ENCODE data around the gene ARMCX6. TPM values are rescaled to one million over a fixed set of nuclear protein-coding genes. Genes with fewer than 3 reads are reported as not detected.

ARMCX6 gene
- total RNA-seq, 1 experiment from 2014 or later: 33.7 TPM

GRCh38 chrX:101658661-101659491 lies 41.1 kb upstream of the ARMCX6 start:
- intact Hi-C loops (cut with micrococcal nuclease): no loop called here
- peak overlapping the region; percentile 89 for H3K4me2 ChIP-seq (ENCODE audit: low read length)
- no peaks in the 10 kb centered on the region for H3K4me1 ChIP-seq (ENCODE audit: insufficient read depth, low read length)
- peak; percentile 35 for DNase-seq
- no peak overlapping the region for H3K27ac ChIP-seq (ENCODE audit: low read length)
- H3K4me3 ChIP-seq (ENCODE audit: low read length): peak overlapping the region; percentile 74
- no peaks in the 10 kb centered on the region for H3K9me2 ChIP-seq (replicated peaks; ENCODE audit: low read length)
- POLR2A ChIA-PET (ENCODE audit: unreplicated experiment): no interaction called here
- peak; percentile 95 for ATAC-seq
- CTCF ChIA-PET: no interaction called here
- TSS peak; percentile 66 for BruUV-seq (replicated peaks)
- peaks cover 7% of the 10 kb centered on the region for H3K27me3 ChIP-seq (ENCODE audit: low read length)
- H2AFZ ChIP-seq (ENCODE audit: low read length): peak overlapping the region; percentile 81
- no peaks in the 10 kb centered on the region for H4K20me1 ChIP-seq (ENCODE audit: low read length)
- no peak for TF ChIP-seq CTCF (conservative IDR thresholded peaks at IDR 0.05; ENCODE audit: low read depth, low read length)
- no peak for TF ChIP-seq EZH2phosphoT487 (IDR thresholded peaks at IDR 0.05; ENCODE audit: borderline replicate concordance, low read length)
- no peak for TF ChIP-seq EZH2 (IDR thresholded peaks at IDR 0.05; ENCODE audit: low read length, unreplicated experiment)
- H3K79me2 ChIP-seq (ENCODE audit: low read length): no peaks in the 10 kb centered on the region
- H3K9me3 ChIP-seq (ENCODE audit: low read length): no peaks in the 10 kb centered on the region
- H3K36me3 ChIP-seq (ENCODE audit: low read depth, low read length): no peaks in the 10 kb centered on the region
- H3K9ac ChIP-seq (ENCODE audit: low read length): peak overlapping the region; percentile 58
- no peaks in the 10 kb centered on the region for H3F3A ChIP-seq (ENCODE audit: low read length, unreplicated experiment)

- intact Hi-C loops (cut with micrococcal nuclease): no loop called here
- Histone ChIP-seq H4K20me1 (ENCODE audit: low read length) (no peaks in the 10 kb centered on the region), H3K27me3 (ENCODE audit: low read length) (peaks cover 6% of the 10 kb centered on the region; the same call in 1 of the 2 replicates), H3K27ac (ENCODE audit: low read length) (no peak overlapping the region), H3K36me3 (ENCODE audit: low read depth, low read length) (no peaks in the 10 kb centered on the region), H3K9me3 (ENCODE audit: low read length) (no peaks in the 10 kb centered on the region), H3K9me2 (replicated peaks; ENCODE audit: low read length) (no peaks in the 10 kb centered on the region), H3K9ac (ENCODE audit: low read length) (no peak overlapping the region), H2AFZ (ENCODE audit: low read length) (no peak overlapping the region), H3F3A (ENCODE audit: low read length, unreplicated experiment) (no peaks in the 10 kb centered on the region), H3K4me1 (ENCODE audit: insufficient read depth, low read length) (no peaks in the 10 kb centered on the region), H3K4me2 (ENCODE audit: low read length) (no peak overlapping the region), H3K4me3 (ENCODE audit: low read length) (no peak overlapping the region), H3K79me2 (ENCODE audit: low read length) (no peaks in the 10 kb centered on the region)
- POLR2A ChIA-PET (ENCODE audit: unreplicated experiment): no interaction called here
- ATAC-seq (no peak), DNase-seq (no peak)
- BruUV-seq (replicated peaks): no TSS peak
- CTCF ChIA-PET: no interaction called here
- no peak for TF ChIP-seq EZH2 (IDR thresholded peaks at IDR 0.05; ENCODE audit: low read length, unreplicated experiment)
- no peak for TF ChIP-seq CTCF (conservative IDR thresholded peaks at IDR 0.05; ENCODE audit: low read depth, low read length)
- TF ChIP-seq EZH2phosphoT487 (IDR thresholded peaks at IDR 0.05; ENCODE audit: borderline replicate concordance, low read length): no peak
Observed at GRCh38 chrX:101657495-101657894, 39.7 kb upstream of the ARMCX6 start.

GRCh38 chrX:101656817-101657216 lies 39.0 kb upstream of the ARMCX6 start:
- Histone ChIP-seq H3K9me3 (ENCODE audit: low read length) (no peaks in the 10 kb centered on the region), H3K4me1 (ENCODE audit: insufficient read depth, low read length) (no peaks in the 10 kb centered on the region), H3K4me3 (ENCODE audit: low read length) (no peak overlapping the region), H3K9ac (ENCODE audit: low read length) (no peak overlapping the region), H3F3A (ENCODE audit: low read length, unreplicated experiment) (no peaks in the 10 kb centered on the region), H2AFZ (ENCODE audit: low read length) (no peak overlapping the region), H3K36me3 (ENCODE audit: low read depth, low read length) (no peaks in the 10 kb centered on the region), H3K79me2 (ENCODE audit: low read length) (no peaks in the 10 kb centered on the region), H4K20me1 (ENCODE audit: low read length) (no peaks in the 10 kb centered on the region), H3K9me2 (replicated peaks; ENCODE audit: low read length) (no peaks in the 10 kb centered on the region), H3K27me3 (ENCODE audit: low read length) (peaks cover 6% of the 10 kb centered on the region; the same call in 1 of the 2 replicates), H3K27ac (ENCODE audit: low read length) (no peak overlapping the region), H3K4me2 (ENCODE audit: low read length) (no peak overlapping the region)
- no peak for ATAC-seq
- no peak for DNase-seq
- CTCF ChIA-PET: no interaction called here
- no peak for TF ChIP-seq EZH2 (IDR thresholded peaks at IDR 0.05; ENCODE audit: low read length, unreplicated experiment)
- no peak for TF ChIP-seq EZH2phosphoT487 (IDR thresholded peaks at IDR 0.05; ENCODE audit: borderline replicate concordance, low read length)
- TF ChIP-seq CTCF (conservative IDR thresholded peaks at IDR 0.05; ENCODE audit: low read depth, low read length): no peak
- POLR2A ChIA-PET (ENCODE audit: unreplicated experiment): no interaction called here
- BruUV-seq (replicated peaks): no TSS peak
- intact Hi-C loops (cut with micrococcal nuclease): no loop called here
